ENCODE data around the gene GSG1.
"Not testable (repeated sequence)": the region's sequence is repeated elsewhere in the genome, so short reads cannot be mapped to it uniquely, and the experiment has no call there.

Gene GSG1

GRCh38 chr12:13090054-13090453 lies 13.4 kb downstream of the GSG1 start:
- FAIRE-seq: no peak

DNA sequence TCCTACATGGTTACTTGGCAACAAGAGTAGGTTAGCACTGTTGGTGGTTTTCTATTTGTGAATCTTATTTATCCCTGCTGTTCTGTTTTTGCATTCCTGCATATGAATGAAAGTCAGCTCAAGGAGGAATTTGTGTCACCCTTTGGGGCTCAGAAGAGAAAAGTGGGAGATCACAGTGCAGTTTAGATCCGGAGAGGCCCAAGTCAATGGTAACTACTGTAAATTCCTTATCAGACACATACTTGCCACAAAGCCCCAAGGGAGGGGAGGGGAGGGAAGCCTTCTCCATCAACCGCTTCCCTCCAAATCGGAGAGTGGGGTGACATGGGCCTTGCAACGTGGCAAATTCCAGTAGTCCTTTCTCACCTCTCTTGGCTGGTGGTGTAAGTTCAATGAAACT lies 15.0 kb downstream of the GSG1 start:
- no peak for FAIRE-seq

DNA sequence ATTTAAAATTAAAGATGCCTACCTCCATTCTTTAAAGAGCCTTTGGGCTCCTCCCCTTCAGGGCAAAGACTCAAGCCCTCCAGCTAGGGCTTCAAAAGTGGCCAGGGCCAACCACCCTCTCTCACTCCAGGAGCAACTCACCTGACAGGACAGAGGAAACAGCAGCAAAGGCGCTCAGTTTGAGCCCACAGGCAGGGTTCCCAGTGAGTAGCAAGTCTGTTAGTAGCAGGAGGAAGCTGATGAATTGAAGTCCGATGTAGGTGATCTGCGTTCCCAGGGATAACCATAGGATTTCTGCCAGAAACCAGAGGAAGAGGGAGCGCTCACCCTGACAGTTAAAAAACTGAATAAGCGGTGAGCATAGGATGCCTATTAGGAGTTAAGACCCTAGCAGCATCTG lies 15.7 kb downstream of the GSG1 start:
- FAIRE-seq: no peak

DNA sequence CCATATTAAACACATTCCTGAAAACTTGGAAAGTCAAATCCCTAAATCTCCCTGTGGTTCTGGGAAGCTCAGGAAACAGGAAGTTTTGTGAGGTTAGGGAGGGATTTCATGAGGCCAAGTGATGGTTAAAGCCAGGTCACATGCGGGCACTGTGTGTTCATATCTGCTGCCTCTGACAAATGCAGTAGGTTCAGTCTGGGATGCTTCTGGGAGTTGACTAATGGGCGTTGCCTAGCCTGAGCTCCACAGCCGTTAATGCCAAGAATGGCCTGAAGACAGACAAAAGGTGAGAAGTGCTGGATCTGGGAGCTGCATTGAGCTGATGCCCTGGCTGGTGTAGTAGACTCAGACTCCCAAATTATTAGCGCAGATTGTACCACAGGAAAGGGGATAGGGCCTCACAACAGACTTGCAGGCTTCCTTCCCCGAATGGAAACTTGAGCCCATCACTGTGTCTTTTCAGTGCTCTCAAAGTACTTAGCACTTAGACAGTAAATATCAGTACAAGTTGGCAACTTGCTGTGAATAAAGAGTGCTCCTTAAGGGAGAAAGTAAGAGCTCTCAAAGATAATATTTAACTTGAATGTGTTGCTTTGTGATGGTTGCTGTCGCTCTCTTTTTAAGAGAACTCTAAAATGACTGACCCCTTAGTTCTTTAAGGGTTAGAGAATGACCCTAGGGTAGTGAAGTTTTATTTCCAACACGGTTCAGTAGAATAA lies 17.3 kb downstream of the GSG1 start:
- FAIRE-seq: no peak

- FAIRE-seq: no peak
Observed at GRCh38 chr12:13084898-13085640, 18.4 kb downstream of the GSG1 start.

DNA sequence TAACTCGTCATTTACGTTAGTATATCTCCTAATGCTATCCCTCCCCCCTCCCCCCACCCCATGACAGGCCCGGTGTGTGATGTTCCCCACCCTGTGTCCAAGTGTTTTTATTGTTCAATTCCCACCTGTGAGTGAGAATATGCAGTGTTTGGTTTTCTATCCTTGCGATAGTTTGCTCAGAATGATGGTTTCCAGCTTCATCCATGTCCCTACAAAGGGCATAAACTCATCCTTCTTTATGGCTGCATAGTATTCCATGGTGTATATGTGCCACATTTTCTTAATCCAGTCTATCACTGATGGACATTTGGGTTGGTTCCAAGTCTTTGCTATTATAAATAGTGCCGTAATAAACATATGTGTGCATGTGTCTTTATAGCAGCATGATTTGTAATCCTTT lies 19.8 kb downstream of the GSG1 start:
- not testable (repeated sequence) for FAIRE-seq

- no peak for FAIRE-seq
Observed at GRCh38 chr12:13082861-13083260, 20.6 kb downstream of the GSG1 start.

GRCh38 chr12:13080266-13080665 lies 23.2 kb downstream of the GSG1 start:
- no peak for FAIRE-seq

DNA sequence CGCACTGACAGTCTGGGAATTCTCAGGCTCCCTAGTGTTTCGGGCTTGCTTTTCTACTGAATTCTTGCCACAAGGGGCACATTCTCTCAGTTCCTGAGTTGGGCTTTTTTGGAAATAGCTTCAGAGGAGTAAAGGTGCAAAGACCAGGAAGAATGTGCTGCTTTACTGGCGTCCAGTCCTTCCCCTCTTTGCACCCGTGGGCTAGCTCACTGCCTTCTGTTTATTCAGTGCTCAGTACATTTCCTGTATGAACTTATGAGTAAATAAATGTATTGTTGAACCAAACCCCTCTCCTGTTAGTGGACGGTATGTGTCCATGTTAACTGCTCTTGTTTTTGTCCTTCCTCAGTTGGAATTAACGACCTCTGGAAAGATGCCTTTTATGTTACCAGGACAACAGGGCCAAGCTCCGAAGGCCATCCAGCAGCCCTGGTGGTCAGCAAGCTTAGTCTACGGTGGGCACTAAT lies 24.0 kb downstream of the GSG1 start:
- FAIRE-seq: no peak

GRCh38 chr12:13075786-13076570 lies 27.5 kb downstream of the GSG1 start:
- FAIRE-seq: no peak

DNA sequence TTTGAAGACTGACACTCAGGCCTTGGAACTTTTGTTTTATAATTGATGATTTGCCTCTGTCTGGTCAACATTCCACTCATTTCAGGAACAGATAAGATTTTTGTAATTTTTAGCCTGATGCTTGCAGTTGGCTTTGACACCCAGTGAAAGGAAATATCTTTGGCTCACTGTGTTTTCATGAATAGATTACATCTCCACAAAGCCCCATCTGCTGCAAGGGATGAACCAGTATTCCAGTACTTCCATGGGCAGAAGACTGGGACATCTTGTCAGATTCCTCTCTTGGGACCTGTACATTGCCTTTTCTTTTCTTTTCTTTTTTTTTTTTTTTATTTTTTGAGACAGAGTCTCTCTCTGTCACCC lies 28.4 kb downstream of the GSG1 start:
- no peak for FAIRE-seq

DNA sequence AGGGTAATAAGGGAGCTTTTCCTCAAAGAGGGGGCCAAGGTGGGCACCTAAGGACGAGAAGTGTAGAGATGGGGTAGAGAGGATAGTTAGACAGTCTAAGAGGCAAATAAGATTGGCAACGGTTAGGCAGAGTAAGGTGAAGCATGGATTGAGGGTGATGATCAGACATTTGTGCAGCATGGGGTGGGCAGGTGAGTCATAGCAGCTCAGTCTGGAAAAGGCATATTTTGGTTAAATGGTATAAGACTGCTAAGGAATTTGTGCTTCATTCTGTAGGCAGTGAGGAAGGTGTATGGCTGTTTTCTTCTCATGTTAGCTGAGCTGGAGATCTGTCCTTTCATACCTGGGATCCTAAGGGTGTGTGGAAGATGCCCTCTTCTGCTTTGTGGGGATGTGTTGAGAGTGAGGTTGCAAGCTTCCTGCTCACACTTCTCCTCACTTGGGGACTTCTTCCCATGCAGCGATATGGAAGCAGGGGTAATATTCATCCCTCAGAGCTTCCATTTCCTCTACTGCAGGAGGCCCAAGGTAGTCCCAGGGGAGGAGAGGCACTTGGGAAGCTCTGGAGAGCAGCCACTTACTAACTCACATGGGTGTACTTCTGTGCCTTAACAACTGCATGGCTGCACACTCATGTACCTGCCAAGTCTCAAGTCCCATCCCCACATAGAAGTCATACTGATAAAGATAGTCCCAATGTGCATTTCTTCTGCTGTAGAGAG lies 28.9 kb downstream of the GSG1 start:
- no peak for FAIRE-seq

- FAIRE-seq: no peak
Observed at GRCh38 chr12:13073173-13073572, 30.3 kb downstream of the GSG1 start.

DNA sequence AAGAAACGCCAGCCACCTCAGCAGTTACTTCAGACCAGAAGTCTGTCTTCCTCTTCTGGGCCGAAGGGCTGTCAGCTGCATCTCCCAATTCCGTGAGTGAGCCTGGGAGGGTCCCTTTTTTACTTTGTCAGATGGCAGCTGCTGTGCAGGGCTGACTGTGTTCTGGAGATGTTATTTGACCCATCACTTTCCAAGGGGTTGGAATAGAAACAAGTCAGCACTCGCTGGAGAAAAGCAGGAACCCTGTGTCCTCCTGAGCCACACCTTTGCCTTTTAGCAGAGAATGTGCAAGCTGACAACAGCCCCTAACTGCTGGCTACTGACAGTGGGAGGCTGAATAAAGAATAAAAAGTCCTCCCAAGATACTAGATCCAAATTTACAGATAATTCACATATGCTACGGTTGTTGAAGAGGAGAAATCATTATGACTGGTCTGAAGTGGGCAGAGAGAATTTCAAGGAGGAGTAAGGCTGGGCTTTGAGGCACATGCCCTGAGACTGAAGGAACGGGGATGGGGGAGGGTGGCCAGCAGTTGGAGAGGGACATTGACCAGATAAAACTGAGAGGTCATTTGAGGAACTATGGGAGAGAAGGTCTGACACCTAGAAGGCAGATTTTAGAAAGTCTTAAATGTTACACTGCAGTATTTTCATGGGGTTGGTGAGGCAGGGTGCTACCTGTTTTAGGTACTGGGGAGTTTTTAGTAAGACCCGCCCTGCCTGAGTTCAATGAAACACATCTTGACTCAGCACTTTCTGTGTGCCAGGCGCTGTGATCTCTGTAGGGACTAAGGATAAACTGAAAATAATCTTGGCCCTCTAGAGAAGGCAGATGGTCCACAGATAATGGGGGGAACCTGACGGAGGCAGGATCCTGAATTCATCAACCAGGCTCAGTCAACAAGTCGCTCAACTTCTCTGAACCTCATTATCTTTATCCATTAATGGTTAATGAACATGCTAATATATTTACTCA lies 31.9 kb downstream of the GSG1 start:
- FAIRE-seq: no peak

GRCh38 chr12:13069380-13069779 lies 34.1 kb downstream of the GSG1 start:
- FAIRE-seq: no peak

GRCh38 chr12:13067322-13067721 lies 36.1 kb downstream of the GSG1 start:
- FAIRE-seq: no peak

DNA sequence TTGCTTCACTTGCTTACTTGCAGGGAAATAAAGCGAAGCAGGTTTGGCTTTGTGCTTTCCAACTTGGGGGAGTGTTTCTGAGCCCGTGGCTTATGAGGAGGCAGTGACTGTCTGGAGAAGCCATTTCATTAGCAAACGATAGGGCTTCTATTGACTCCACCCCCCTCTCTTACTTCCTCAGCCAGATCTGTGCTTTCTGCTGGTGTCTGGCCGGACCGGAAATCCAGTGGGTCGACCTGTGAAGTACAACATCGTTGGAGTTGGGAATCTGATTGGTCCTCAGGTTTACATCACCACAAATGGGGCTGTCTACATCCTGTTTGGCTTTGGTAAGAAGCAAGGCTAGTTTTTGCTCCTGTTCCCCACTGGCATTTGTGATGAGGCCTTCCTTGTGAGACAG lies 37.0 kb downstream of the GSG1 start:
- no peak for FAIRE-seq

- FAIRE-seq: no peak
Observed at GRCh38 chr12:13066014-13066413, 37.5 kb downstream of the GSG1 start.

DNA sequence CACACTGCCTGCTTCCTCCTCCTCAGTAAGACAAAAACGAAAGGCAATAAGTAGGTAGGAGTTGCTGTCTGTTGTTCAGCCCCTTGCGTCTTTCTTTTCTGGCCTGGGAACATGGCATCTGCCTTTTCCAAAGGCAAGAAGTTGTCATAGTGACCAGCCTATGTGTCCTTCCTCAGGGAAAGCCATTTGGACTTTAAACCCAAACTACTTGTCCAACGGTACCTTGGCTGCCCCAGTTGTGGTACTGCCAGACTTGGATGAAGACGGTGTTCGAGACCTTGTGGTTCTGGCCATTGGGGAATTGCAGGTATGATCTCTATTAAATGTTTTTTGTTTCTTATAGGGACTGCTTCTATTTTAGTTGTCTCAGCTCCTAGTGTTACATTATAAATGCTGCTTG lies 40.8 kb downstream of the GSG1 start:
- no peak for FAIRE-seq

- no peak for FAIRE-seq
Observed at GRCh38 chr12:13061377-13061776, 42.1 kb downstream of the GSG1 start.

- FAIRE-seq: no peak
Observed at GRCh38 chr12:13060581-13060980, 42.9 kb downstream of the GSG1 start.

DNA sequence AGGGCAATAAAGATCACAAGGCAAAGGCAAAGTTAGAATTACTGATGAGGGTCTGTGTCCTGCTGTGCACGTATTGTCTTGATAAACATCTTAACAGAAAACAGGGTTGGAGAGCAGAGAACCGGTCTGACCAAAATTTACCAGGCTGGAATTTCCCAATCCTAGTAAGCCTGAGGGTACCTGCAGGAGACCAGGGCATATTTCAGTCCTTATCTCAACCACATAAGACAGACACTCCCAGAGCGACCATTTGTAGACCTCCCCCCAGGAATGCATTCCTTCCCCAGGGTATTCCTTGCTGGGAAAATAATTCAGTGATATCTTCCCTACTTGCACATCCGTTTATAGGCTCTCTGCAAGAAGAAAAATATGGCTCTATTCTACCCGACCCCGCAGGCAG lies 49.9 kb downstream of the GSG1 start:
- FAIRE-seq: not testable (repeated sequence)
